Activated CD4-positive, CD25-positive, alpha-beta regulatory T cell treated with anti-CD3 and anti-CD28 coated beads, Interleukin-2, amount 50 U/mL, for 24 hours (primary cell): Measurements from ENCODE around the gene KANSL1.
"Not testable (repeated sequence)": the region's sequence is repeated elsewhere in the genome, so short reads cannot be mapped to it uniquely, and the experiment has no call there.

Experiments used
- ATAC-seq, 2 donors: fragments of 150-1000 bp; cut with Tn5 transposase; one replicate each; pipeline ENCODE4 v1.10.0; 2021; ENCODE audit warnings: mild to moderate bottlenecking in 1 of 2, moderate library complexity in 1 of 2

KANSL1 gene

DNA sequence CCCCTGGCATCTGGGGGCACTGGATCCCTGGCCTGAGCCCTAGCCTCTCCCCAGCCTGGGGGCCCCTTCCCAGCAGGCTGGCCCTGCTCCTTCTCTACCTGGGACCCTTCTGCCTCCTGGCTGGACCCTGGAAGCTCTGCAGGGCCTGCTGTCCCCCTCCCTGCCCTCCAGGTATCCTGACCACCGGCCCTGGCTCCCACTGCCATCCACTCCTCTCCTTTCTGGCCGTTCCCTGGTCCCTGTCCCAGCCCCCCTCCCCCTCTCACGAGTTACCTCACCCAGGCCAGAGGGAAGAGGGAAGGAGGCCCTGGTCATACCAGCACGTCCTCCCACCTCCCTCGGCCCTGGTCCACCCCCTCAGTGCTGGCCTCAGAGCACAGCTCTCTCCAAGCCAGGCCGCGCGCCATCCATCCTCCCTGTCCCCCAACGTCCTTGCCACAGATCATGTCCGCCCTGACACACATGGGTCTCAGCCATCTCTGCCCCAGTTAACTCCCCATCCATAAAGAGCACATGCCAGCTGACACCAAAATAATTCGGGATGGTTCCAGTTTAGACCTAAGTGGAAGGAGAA is 180.6 kb downstream of the KANSL1 start:
- no peak for ATAC-seq

- no peak for ATAC-seq
Observed at GRCh38 chr17:46011711-46012505, 181.3 kb downstream of the KANSL1 start.

DNA sequence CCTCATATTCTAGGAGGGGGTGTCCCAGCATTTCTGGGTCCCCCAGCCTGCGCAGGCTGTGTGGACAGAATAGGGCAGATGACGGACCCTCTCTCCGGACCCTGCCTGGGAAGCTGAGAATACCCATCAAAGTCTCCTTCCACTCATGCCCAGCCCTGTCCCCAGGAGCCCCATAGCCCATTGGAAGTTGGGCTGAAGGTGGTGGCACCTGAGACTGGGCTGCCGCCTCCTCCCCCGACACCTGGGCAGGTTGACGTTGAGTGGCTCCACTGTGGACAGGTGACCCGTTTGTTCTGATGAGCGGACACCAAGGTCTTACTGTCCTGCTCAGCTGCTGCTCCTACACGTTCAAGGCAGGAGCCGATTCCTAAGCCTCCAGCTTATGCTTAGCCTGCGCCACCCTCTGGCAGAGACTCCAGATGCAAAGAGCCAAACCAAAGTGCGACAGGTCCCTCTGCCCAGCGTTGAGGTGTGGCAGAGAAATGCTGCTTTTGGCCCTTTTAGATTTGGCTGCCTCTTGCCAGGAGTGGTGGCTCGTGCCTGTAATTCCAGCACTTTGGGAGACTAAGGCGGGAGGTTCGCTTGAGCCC is 182.5 kb downstream of the KANSL1 start:
- ATAC-seq: no peak

GRCh38 chr17:46009681-46010596 is 183.3 kb downstream of the KANSL1 start:
- no peak for ATAC-seq

GRCh38 chr17:46008591-46008990 is 184.6 kb downstream of the KANSL1 start:
- ATAC-seq: no peak

- no peak for ATAC-seq
Observed at GRCh38 chr17:46007461-46007965, 185.7 kb downstream of the KANSL1 start.

DNA sequence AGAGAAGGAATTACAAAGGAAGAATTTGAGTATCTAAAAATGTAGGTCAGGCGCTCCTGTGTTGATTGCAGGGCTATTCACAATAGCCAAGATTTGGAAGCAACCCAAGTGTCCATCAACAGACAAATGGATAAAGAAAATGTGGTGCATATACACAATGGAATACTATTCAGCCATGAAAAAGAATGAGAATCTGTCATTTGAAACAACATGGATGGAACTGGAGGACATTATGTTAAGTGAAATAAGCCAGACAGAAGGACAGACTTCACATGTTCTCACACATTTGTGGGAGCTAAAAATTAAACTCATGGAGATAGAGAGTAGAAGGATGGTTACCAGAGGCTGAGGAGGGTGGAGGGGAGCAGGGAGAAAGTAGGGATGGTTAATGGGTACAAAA is 187.1 kb downstream of the KANSL1 start:
- ATAC-seq: not testable (repeated sequence)

- no peak for ATAC-seq
Observed at GRCh38 chr17:46003907-46004748, 189.1 kb downstream of the KANSL1 start.

- peak in 1 of 2 donors; percentile 19 for ATAC-seq
Observed at GRCh38 chr17:46002973-46003316, 190.3 kb downstream of the KANSL1 start.

GRCh38 chr17:46002311-46002972 is 190.8 kb downstream of the KANSL1 start:
- peak; percentile 89 to 92 for ATAC-seq

GRCh38 chr17:46001390-46002310 is 191.6 kb downstream of the KANSL1 start:
- no peak for ATAC-seq

GRCh38 chr17:46000757-46001156 is 192.5 kb downstream of the KANSL1 start:
- no peak for ATAC-seq

DNA sequence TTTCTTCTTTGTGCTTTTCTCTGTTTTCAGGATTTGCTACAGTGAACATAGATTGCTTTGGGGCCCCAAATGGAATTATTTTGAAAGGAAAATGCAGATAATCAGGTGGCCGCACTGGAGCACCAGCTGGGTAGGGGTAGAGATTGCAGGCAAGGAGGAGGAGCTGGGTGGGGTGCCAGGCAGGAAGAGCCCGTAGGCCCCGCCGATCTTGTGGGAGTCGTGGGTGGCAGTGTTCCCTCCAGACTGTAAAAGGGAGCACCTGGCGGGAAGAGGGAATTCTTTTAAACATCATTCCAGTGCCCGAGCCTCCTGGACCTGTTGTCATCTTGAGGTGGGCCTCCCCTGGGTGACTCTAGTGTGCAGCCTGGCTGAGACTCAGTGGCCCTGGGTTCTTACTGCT is 192.9 kb downstream of the KANSL1 start:
- no peak for ATAC-seq

- no peak for ATAC-seq
Observed at GRCh38 chr17:45999900-46000290, 193.3 kb downstream of the KANSL1 start.

DNA sequence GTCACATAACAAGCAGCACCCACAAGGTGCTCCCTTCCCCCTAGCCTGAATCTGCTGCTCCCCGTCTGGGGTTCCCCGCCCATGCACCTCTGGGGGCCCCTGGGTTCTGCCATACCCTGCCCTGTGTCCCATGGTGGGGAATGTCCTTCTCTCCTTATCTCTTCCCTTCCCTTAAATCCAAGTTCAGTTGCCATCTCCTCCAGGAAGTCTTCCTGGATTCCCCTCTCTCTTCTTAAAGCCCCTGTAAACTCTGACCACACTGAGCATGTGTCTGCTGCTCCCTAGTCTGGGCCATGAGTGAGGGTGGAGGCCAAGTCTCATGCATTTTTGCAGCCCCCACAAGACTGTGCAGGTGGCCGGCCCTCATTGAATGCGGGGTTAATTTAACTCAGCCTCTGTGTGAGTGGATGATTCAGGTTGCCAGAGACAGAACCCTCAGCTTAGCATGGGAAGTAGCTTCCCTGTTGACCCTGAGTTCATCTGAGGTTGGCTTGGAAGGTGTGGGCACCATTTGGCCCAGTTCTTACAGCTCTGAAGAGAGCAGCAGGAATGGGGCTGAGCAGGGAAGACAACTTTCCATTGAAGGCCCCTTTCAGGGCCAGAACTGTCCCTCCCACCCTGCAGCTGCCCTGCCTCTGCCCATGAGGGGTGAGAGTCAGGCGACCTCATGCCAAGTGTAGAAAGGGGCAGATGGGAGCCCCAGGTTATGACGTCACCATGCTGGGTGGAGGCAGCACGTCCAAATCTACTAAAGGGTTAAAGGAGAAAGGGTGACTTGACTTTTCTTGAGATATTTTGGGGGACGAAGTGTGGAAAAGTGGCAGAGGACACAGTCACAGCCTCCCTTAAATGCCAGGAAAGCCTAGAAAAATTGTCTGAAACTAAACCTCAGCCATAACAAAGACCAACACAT is 194.0 kb downstream of the KANSL1 start, which contains the start of gene STH:
Gene STH, plus strand, starts transcription at position 264 of the 913 bp plus-strand sequence. Its CDS starts 30 bp downstream, at position 294.
- ATAC-seq: no peak

DNA sequence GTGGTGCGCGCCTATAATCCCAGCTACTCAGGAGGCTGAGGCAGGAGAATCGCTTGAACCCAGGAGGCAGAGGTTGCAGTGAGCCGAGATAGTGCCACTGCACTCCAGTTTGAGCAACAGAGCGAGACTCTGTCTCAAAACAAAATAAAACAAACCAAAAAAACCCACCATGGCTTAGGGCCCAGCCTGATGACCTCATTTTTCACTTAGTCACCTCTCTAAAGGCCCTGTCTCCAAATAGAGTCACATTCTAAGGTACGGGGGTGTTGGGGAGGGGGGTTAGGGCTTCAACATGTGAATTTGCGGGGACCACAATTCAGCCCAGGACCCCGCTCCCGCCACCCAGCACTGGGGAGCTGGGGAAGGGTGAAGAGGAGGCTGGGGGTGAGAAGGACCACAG is 195.6 kb downstream of the KANSL1 start:
- no peak for ATAC-seq

DNA sequence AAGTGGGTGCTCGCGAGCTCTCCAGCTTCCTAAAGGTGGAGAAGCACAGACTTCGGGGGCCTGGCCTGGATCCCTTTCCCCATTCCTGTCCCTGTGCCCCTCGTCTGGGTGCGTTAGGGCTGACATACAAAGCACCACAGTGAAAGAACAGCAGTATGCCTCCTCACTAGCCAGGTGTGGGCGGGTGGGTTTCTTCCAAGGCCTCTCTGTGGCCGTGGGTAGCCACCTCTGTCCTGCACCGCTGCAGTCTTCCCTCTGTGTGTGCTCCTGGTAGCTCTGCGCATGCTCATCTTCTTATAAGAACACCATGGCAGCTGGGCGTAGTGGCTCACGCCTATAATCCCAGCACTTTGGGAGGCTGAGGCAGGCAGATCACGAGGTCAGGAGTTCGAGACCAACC is 196.1 kb downstream of the KANSL1 start:
- no peak for ATAC-seq

DNA sequence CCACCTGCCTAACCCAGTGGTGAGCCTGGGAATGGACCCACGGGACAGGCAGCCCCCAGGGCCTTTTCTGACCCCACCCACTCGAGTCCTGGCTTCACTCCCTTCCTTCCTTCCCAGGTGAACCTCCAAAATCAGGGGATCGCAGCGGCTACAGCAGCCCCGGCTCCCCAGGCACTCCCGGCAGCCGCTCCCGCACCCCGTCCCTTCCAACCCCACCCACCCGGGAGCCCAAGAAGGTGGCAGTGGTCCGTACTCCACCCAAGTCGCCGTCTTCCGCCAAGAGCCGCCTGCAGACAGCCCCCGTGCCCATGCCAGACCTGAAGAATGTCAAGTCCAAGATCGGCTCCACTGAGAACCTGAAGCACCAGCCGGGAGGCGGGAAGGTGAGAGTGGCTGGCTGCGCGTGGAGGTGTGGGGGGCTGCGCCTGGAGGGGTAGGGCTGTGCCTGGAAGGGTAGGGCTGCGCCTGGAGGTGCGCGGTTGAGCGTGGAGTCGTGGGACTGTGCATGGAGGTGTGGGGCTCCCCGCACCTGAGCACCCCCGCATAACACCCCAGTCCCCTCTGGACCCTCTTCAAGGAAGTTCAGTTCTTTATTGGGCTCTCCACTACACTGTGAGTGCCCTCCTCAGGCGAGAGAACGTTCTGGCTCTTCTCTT is 196.8 kb downstream of the KANSL1 start:
- no peak for ATAC-seq
